A549 treated with Hydrocortisone at 1 μM for 4 hours (cell line): ENCODE data around the gene CENPS. TPM values are rescaled to one million over a fixed set of nuclear protein-coding genes. Genes with fewer than 3 reads are reported as not detected.

Experiments
- total RNA-seq: library from RNA; stranded (reverse); fragments of 200-300 nt; extraction: Qiagen RNA extraction; gene quantifications from 5 replicates; pipeline ENCODE4 v1.2.3, GENCODE V29; 2022

Gene CENPS
- total RNA-seq = 26.5 to 30.3 TPM (median 29.4 TPM) in 5 replicates

GRCh38 chr1:10430216-10431069, at the start of gene CENPS:
TSS of gene CENPS (plus strand) at chr1:10430433. CDS start at chr1:10430518, 85 bp downstream.

GRCh38 chr1:10398734-10399443, 31.3 kb upstream of the CENPS start, which contains the start of gene PGD:
TSS of gene PGD (plus strand) at chr1:10399064. CDS start at chr1:10399118, 54 bp downstream.

DNA sequence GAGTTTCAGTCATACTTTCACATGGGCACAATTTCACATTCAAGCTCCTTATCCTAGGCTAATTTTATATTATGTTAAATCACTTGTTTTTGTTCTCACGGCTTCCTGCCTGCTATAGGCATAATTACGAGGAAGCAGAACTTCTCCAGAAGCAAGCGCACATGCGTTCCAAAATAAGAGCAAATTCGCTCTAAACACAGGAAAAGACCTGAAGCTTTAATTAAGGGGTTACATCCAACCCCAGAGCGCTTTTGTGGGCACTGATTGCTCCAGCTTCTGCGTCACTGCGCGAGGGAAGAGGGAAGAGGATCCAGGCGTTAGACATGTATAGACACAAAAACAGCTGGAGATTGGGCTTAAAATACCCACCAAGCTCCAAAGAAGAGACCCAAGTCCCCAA, 19.5 kb downstream of the CENPS start, which contains the start of gene CORT:
TSS of gene CORT (plus strand) at position 281 of the 400 bp plus-strand sequence. CDS start 193 bp downstream, outside the sequence.

GRCh38 chr1:10472220-10473144, 42.2 kb downstream of the CENPS start, which contains the start of gene DFFA:
TSS of gene DFFA (minus strand) at chr1:10472529. CDS start at chr1:10472458, 71 bp downstream.

DNA sequence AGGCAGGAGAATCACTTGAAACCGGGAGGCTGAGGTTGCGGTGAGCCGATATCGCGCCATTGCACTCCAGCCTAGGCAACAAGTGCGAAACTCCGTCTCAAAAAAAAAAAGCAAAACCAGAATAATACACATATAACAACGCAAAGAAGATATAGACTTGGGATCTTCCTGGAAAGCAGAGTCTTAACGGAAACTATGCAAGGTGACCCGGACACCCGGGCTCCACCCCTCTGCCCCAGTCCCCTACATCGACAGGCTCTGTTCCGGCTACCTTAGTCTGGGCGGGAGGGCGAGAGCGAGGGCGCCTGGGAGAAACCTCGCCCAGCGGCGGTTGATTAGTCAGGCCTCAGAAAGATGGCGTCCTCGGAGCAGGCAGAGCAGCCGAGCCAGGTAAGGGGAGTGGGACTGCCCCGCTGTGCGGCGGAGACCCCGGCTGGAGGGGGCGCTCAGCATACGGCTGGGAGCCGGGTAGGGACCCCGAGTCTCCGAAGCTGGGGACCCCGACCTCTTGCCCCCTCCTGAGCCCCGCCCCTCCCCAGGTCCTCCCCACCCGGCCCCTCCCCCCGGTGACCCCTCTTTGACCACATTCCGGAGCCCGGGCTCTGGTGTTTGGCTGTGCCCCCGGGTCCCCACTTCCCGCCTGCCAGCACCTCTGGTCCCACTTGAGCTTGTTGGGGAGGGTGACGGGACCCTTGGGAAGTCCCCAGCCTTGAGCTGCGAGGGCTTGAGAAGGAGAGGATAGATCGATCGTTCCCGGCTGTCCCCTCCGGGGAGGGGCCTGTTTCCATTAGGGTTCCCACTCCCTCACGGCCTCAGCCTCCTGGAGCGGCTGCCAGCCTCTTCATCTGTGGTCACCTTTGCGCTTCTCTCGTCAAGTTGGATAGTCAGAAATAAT, 44.6 kb downstream of the CENPS start, which contains the start of gene PEX14:
TSS of gene PEX14 (plus strand) at position 338 of the 895 bp plus-strand sequence. CDS start at position 355, 17 bp downstream.

Other genes with a start within 250 kb of the CENPS start
- 10.5 to 17.0 TPM (median 13.4 TPM) in 5 replicates for gene KIF1B, start 219.9 kb upstream of the CENPS start, total RNA-seq
- 1,044 to 1,330 TPM (median 1,108 TPM) in 5 replicates for gene PGD, start 31.4 kb upstream of the CENPS start, total RNA-seq
- 0.13 to 0.38 TPM (median 0.24 TPM) in 5 replicates for gene CORT, start 19.6 kb downstream of the CENPS start, total RNA-seq
- gene DFFA, start 42.1 kb downstream of the CENPS start, total RNA-seq = 22.0 to 24.8 TPM (median 24.4 TPM) in 5 replicates
- gene PEX14, start 44.5 kb downstream of the CENPS start, total RNA-seq = 14.3 to 15.5 TPM (median 14.5 TPM) in 5 replicates